OCI-LY7 (cell line): ENCODE measurements around the gene NID2. TPM values are rescaled to one million over a fixed set of nuclear protein-coding genes. Genes with fewer than 3 reads are reported as not detected.

ENCODE experiments used
- BruUV-seq: library from RNA; stranded (reverse); fragments of 400-500 nt; replicated peaks from 2 replicates; lab custom pipeline; 2021; lab: Mats Ljungman, UMichigan
- CTCF ChIA-PET: fragments of 300-600 bp; sonication (Branson Sonifier 250); formaldehyde crosslinking; loops from one replicate; lab custom pipeline; 2022; ENCODE audit warnings: antibody characterized with exemption; ENCODE audit not compliant: unreplicated experiment; lab: Charles Lee
- POLR2A ChIA-PET: fragments of 300-600 bp; sonication (Branson Sonifier 250); formaldehyde crosslinking; loops from one replicate; lab custom pipeline; 2022; ENCODE audit warnings: antibody characterized with exemption; lab: Charles Lee
- DNase-seq: peaks from one replicate; pipeline ENCODE4 v3.0.0-alpha.2; 2015; ENCODE audit warnings: low spot score
- H2AFZ ChIP-seq: fragments of 200-600 bp; sonication (generic), shearing (Covaris generic); 2 replicates; pipeline ENCODE4 v1.6.1; 2014; ENCODE audit warnings: mild to moderate bottlenecking, antibody characterized with exemption, low read length, moderate library complexity
- H3K27ac ChIP-seq: fragments of 200-600 bp; sonication (generic); 2 replicates; pipeline ENCODE4 v1.5.1; 2014; ENCODE audit warnings: mixed run types, low read depth, mild to moderate bottlenecking, moderate library complexity, low read length, inconsistent platforms; ENCODE audit not compliant: poor library complexity, severe bottlenecking
- H3K36me3 ChIP-seq: fragments of 200-600 bp; sonication (generic); 2 replicates; pipeline ENCODE4 v1.6.1; 2014; ENCODE audit warnings: mild to moderate bottlenecking, antibody characterized with exemption, low read length, moderate library complexity, mixed read lengths; ENCODE audit not compliant: insufficient read depth
- H3K4me1 ChIP-seq: fragments of 200-600 bp; sonication (generic); 2 replicates; pipeline ENCODE4 v1.5.1; 2014; ENCODE audit warnings: mild to moderate bottlenecking, low read length; ENCODE audit not compliant: insufficient read depth, poor library complexity, severe bottlenecking
- H3K4me2 ChIP-seq: fragments of 200-600 bp; sonication (generic); 2 replicates; pipeline ENCODE4 v1.6.1; 2014; ENCODE audit warnings: mild to moderate bottlenecking, low read length
- H3K4me3 ChIP-seq: fragments of 200-600 bp; sonication (generic); 2 replicates; pipeline ENCODE4 v1.5.1; 2014; ENCODE audit warnings: mild to moderate bottlenecking, low read depth, low read length; ENCODE audit not compliant: poor library complexity, severe bottlenecking
- H3K79me2 ChIP-seq: fragments of 200-600 bp; sonication (generic); 2 replicates; pipeline ENCODE4 v1.6.1; 2016; ENCODE audit warnings: low read depth, mild to moderate bottlenecking, low read length, moderate library complexity, mixed read lengths; ENCODE audit not compliant: insufficient read depth
- H3K9me2 ChIP-seq: fragments of 200-600 bp; sonication (generic); 2 replicates; pipeline ENCODE4 v1.6.1; 2016; ENCODE audit warnings: mild to moderate bottlenecking, low read length, mixed read lengths; ENCODE audit not compliant: insufficient read depth
- H3K9me3 ChIP-seq: fragments of 200-600 bp; sonication (generic); 2 replicates; pipeline ENCODE4 v1.6.1; 2014; ENCODE audit warnings: mild to moderate bottlenecking, mixed run types, low read length, mixed read lengths
- H4K20me1 ChIP-seq: fragments of 200-600 bp; sonication (generic); 2 replicates; pipeline ENCODE4 v1.6.1; 2014; ENCODE audit warnings: mild to moderate bottlenecking, antibody characterized with exemption, low read length, moderate library complexity, mixed read lengths; ENCODE audit not compliant: insufficient read depth
- EZH2phosphoT487 ChIP-seq: fragments of 200-600 bp; sonication (generic); IDR thresholded peaks from 2 replicates; pipeline ENCODE4 v1.6.1; 2018; ENCODE audit warnings: low read depth, borderline replicate concordance, mild to moderate bottlenecking, mixed run types, antibody characterized with exemption, low read length, moderate library complexity, mixed read lengths
- intact Hi-C: fragments of 100-400 bp; cut with micrococcal nuclease; formaldehyde crosslinking; loops from one replicate; pipeline ENCODE4 v1.10.0; 2022; ENCODE audit not compliant: unreplicated experiment
- total RNA-seq, 2 experiments: library from RNA; depleted of rRNA in 1 of 2; stranded (reverse); fragments of >200 nt in 1 of 2; shearing (Covaris generic) in 1 of 2; gene quantifications; 2 replicates each; pipeline ENCODE4 v1.2.3, GENCODE V29; 2014 to 2022
- TF ChIP-seq, protein P1 (sequence below): fragments of 200-600 bp; sonication (generic); conservative IDR thresholded peaks from 2 replicates; pipeline ENCODE4 v1.5.1; 2014; ENCODE audit warnings: mild to moderate bottlenecking, antibody characterized with exemption, low read length, moderate library complexity, mixed read lengths

NID2 gene
- total RNA-seq, 2 experiments from 2014 or later, result not detected

DNA sequence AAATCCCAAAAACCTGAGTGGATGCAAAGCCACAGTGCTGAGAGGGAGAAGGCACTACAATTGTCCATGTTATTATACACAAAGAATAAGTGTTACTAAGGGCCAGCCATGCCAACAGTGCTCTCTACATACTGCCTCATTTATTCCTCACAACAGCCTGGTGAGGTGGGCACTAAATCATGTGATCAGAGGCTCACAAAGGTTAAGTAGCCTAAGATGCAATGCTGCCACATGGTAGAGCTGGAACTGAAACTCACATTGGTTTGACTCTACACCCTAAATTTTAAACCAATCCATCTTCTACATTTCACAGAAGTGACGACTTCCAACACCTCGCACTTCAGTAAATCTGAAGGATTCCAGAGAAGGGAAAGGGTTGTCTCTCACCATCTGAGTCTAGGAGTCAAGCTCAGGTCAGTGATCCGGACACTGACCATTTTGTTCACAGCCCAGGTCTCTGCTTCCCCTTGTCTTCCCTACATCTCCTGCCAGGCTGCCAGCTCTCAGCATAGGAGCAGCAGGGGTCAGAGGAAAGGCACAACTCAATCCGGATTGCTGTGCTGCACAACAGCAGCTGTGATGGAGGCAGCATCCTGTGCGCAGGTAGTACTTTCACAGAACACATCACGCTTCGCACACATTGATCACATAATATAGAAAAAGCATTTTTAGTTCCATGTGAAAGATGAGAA, 29.6 kb downstream of the NID2 start:
- no peaks in the 10 kb centered on the region for H3K79me2 ChIP-seq
- TF ChIP-seq EZH2phosphoT487, result no peak
- TF ChIP-seq, protein P1, sequence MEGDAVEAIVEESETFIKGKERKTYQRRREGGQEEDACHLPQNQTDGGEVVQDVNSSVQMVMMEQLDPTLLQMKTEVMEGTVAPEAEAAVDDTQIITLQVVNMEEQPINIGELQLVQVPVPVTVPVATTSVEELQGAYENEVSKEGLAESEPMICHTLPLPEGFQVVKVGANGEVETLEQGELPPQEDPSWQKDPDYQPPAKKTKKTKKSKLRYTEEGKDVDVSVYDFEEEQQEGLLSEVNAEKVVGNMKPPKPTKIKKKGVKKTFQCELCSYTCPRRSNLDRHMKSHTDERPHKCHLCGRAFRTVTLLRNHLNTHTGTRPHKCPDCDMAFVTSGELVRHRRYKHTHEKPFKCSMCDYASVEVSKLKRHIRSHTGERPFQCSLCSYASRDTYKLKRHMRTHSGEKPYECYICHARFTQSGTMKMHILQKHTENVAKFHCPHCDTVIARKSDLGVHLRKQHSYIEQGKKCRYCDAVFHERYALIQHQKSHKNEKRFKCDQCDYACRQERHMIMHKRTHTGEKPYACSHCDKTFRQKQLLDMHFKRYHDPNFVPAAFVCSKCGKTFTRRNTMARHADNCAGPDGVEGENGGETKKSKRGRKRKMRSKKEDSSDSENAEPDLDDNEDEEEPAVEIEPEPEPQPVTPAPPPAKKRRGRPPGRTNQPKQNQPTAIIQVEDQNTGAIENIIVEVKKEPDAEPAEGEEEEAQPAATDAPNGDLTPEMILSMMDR, result no peak
- H3K36me3 ChIP-seq, result no peaks in the 10 kb centered on the region
- H3K4me2 ChIP-seq, result no peak overlapping the region
- H3K27ac ChIP-seq, result no peak overlapping the region
- H3K4me1 ChIP-seq, result no peaks in the 10 kb centered on the region
- no peaks in the 10 kb centered on the region for H4K20me1 ChIP-seq
- ChIA-PET POLR2A (no interaction called here), CTCF (no interaction called here)
- H3K9me3 ChIP-seq, result no peaks in the 10 kb centered on the region
- no peaks in the 10 kb centered on the region for H3K9me2 ChIP-seq
- intact Hi-C loops, result no loop called here
- no peak for DNase-seq
- H2AFZ ChIP-seq, result no peak overlapping the region
- no TSS peak for BruUV-seq
- no peak overlapping the region for H3K4me3 ChIP-seq

- no peak for DNase-seq
- no peaks in the 10 kb centered on the region for H4K20me1 ChIP-seq
- no peaks in the 10 kb centered on the region for H3K79me2 ChIP-seq
- intact Hi-C loops, result no loop called here
- H3K36me3 ChIP-seq, result no peaks in the 10 kb centered on the region
- no peaks in the 10 kb centered on the region for H3K9me3 ChIP-seq
- POLR2A ChIA-PET, result no interaction called here
- H3K4me2 ChIP-seq, result no peak overlapping the region
- TF ChIP-seq, protein P1, result no peak
- no peak for TF ChIP-seq EZH2phosphoT487
- no peaks in the 10 kb centered on the region for H3K4me1 ChIP-seq
- H3K4me3 ChIP-seq, result no peak overlapping the region
- no peak overlapping the region for H2AFZ ChIP-seq
- BruUV-seq, result no TSS peak
- no peaks in the 10 kb centered on the region for H3K9me2 ChIP-seq
- CTCF ChIA-PET, result no interaction called here
- no peak overlapping the region for H3K27ac ChIP-seq
Observed at GRCh38 chr14:52033101-52033642, 35.7 kb downstream of the NID2 start.

DNA sequence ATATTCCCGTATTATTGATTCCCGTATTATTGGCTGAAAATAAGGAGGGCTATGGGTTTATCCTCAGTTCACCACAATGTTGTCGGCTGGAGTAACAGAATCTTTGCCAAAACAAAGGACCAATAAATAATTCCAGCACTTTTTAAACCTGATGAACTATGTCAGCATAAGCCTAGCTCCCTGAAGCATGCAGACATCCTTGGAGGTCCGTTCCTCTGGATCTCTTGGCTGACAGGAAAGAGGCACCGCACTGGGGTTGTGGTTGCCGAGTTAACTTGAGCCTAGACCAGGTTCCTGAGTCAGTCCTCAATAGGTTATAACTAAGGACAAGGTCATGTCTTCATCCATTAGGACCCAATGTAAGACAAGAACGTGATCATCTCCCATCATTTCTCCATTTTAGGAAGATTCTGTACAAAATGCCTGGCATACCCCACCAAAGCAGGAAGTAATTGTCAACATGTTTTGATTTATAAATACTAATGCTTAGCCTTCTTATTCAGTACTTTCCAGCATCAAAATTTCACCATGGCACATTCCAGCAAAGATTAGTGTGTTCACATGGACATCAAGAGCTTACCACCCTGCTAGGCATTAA, 36.6 kb downstream of the NID2 start:
- CTCF ChIA-PET, result no interaction called here
- Histone ChIP-seq H3K36me3 (no peaks in the 10 kb centered on the region), H4K20me1 (no peaks in the 10 kb centered on the region), H3K4me3 (no peak overlapping the region), H3K9me3 (no peaks in the 10 kb centered on the region), H3K4me1 (no peaks in the 10 kb centered on the region), H3K9me2 (no peaks in the 10 kb centered on the region), H2AFZ (no peak overlapping the region), H3K27ac (no peak overlapping the region), H3K4me2 (no peak overlapping the region), H3K79me2 (no peaks in the 10 kb centered on the region)
- intact Hi-C loops, result no loop called here
- no TSS peak for BruUV-seq
- no peak for DNase-seq
- POLR2A ChIA-PET, result interaction anchor here (0.6 kb wide), 1 partner anchor 109 kb away, joined by 4 read pairs; no protein-coding TSS in a partner anchor
- TF ChIP-seq, protein P1, result no peak
- TF ChIP-seq EZH2phosphoT487, result no peak
